ENCODE data around the gene KSR2. TPM values are rescaled to one million over a fixed set of nuclear protein-coding genes. Genes with fewer than 3 reads are reported as not detected.

KSR2 gene
- total RNA-seq, 2 donors from 2014 or later: 1.1 to 1.6 TPM

DNA sequence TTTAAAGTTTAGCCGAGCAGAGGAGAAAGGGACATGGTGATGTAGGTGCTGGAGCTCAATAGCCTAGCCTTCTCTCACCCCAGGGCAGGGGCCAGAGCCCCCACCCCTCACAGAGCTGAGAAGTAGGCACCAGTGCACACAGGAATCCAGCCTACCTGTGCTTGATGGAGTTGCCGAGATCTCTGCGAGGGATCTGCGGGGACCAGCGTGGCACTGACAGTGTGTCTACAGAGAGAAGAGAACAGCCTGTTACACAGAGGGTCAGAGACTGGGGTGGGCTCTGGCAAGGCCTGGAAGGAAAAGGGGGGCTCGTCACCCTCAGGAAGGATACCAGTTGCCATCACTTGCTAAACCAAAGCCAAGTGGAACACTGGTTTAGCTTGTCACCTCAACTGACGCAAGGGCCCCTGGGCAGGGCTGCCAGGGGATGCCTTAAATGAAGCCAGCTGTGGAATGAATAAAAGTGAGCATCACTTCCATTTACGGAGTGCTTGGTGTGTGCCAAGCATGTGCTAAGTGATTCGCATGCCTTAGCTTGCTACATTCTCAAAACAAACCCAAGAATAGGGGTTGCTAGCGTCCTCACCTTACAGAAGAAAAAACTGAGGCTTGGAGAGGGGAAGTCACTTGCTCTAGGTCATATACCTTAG is 386.5 kb downstream of the KSR2 start:
- intact Hi-C loops (cut with DNase I, micrococcal nuclease): no loop called here
- DNase-seq (no peak), ATAC-seq (no peak)

DNA sequence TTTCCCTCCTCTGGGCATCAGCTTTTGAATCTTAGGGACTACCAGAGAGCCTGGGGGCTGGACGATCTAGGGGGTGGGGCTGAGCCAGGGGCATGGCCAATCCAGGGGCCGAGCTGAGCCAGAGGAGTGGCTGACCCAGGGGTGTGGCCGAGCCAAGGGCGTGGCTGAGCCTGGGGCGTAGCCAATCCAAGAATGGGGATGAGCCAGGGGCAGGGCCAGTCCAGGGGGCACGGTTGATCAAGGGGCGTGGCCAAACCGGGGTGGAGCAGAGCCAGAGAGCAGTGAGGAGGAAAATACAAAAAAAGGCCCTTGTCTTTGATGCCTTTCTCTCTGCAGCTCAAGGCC is 388.1 kb downstream of the KSR2 start:
- intact Hi-C loops (cut with DNase I, micrococcal nuclease): no loop called here
- ATAC-seq: peak; percentile 55
- DNase-seq: peak; percentile 23 to 26

DNA sequence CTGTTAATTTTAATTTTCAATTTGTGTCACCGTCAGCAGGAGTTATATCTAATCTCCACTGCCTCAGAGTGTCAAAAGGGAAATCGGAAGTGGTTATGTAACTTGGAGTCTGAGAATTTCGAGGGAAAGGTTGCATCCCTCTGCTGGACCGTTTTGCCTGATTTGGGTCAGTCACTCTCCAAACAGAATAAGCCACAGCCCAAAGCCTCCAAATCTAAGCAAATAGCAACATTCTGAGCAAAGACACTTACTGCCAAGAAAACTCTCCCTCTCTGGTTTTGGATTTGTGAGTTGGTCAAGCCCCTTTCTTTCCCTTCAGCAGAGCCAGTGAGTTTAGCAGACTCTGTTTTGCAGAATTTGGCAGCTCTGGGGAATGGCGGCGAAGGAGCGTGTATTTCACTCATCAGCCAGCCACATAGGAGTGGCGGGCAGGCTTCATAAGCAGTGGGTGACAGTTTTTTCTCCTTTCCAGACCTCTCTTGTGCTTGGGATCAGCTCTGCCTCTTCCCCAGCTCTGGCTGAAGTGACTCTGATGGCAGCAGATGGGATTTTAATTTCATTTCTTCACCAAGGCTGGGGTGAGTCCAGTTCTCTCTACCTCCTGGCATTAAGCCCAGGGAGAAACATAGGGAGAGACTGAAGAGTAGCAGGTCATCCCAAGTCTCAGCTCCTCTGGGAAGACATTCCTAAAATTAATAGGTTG is 388.6 kb downstream of the KSR2 start:
- ATAC-seq: no peak
- no peak for DNase-seq
- intact Hi-C loops (cut with DNase I, micrococcal nuclease): no loop called here

DNA sequence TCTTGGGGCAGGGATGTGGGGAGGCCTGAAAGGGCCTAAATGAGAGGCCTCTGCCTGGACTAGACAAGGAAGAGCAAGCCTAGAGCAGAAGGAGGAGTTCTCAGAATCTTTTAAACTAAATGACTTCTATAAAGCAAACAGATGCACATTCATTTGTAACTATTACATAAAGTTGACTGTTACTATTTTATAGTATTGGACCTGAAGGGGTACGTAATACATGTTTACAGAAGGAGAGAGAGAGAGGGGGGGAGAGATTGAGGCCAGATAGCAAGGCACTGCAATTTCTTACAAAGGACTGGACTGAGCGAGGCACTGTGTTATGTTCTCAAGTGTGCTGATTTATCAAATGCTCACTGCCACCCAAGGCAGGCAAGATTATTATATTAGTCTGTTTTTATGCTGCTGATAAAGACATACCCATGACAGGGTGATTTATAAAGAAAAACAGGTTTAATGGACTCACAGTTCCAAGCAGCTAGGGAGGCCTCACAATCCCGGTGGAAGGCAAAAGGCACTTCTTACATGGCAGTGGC is 391.6 kb downstream of the KSR2 start:
- ATAC-seq (no peak), DNase-seq (no peak)
- intact Hi-C loops (cut with DNase I, micrococcal nuclease): no loop called here

DNA sequence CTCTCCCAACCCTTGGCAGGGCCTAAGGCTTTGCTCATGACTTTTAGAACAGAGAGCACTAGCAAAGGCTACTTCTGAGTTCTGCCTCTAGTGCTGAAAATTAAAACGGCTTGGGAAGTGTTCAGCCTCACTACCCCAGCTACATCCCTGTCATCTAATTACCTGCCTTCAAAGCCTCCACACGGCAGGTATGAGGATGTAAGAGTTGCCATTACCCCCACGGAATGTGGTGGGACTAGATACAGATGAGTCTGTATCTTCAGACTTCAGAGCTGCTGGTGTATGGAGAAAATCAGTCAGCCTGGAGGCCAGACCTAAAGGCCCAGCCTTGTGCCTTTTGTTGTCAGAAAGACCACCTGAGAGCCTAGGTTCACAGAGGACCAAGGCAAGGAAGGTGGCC is 392.7 kb downstream of the KSR2 start:
- ATAC-seq (no peak), DNase-seq (no peak)
- intact Hi-C loops (cut with DNase I, micrococcal nuclease): no loop called here

DNA sequence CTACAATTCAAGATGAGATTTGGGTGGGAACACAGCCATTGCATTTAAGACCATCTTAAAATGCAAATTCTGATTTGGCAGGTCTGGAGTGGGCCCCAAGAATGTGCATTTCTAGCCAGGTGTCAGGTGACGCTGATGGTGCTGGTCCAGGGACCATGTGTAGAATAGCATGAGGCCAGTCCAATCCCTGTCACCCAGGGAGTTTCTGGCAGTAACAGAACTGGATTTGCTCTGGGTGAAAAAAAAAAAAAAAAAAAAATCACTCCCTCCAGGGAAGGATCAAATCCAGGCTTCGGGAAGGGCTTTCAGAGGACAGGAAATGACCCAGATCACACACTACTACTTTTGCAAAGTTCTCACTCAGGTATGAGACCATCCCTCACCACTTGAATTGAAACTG is 394.1 kb downstream of the KSR2 start:
- ATAC-seq (no peak), DNase-seq (no peak)

DNA sequence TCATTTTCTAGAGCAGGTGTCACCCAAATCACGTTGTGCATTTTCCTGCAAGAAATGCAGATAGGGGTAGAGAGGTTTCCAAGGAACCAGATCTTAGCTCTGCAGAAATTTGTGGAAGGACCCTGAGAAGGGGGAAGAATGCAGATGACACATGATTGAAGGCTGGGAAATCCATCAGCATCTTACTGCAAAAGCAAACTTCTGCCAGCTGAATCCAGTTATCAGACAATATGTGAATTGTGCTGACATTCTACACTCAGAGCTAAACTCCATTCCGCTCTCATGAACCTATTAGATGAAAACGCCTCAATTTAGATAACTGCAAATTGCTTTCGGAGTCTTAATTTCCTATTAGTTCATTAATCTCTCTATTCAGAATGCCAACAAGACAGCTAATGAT is 396.0 kb downstream of the KSR2 start:
- DNase-seq (no peak), ATAC-seq (no peak)
- intact Hi-C loops (cut with DNase I, micrococcal nuclease): no loop called here

More for the DNA sequence above, 394.1 kb downstream of the KSR2 start:
- intact Hi-C loops (cut with DNase I, micrococcal nuclease): no loop called here

DNA sequence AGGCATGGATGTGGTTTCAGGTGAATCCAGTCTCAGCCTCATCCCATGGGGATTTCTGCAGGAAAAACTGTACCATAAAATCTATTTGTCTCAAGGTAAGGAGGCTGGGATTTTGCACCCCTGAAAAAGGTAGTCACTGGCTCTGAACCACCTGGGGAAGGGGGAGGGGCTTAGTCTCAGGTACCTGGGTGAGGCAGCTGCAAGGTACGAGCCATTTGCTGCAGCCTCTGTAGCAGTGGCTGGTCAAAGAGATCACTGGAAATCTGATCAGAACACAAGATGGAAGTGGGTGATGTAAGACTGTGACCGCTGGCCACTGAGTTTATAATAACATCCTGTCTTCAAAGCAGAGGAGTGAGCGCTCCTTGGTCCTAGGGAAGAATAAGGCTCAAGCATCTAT is 397.5 kb downstream of the KSR2 start:
- intact Hi-C loops (cut with DNase I, micrococcal nuclease): no loop called here
- ATAC-seq (no peak), DNase-seq (no peak)

DNA sequence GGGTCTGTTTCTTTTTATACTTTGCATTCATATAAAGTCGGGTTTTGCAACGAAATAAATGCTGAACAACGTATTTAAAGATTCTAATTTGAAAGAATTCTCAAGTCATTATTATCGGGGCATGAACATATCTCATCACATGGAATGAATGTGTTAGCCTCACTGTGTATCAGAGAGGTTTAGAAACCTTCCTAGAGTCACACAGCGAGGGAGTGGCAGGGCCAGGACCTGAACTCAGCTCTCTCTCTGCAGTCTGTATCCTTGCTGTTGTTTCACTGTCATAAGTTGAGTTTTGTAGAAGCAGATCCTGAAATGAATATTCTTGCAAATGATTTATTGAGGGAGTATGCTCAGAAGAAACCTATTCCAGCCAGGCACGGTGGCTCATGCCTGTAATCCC is 398.2 kb downstream of the KSR2 start:
- intact Hi-C loops (cut with DNase I, micrococcal nuclease): no loop called here
- DNase-seq (no peak), ATAC-seq (no peak)

DNA sequence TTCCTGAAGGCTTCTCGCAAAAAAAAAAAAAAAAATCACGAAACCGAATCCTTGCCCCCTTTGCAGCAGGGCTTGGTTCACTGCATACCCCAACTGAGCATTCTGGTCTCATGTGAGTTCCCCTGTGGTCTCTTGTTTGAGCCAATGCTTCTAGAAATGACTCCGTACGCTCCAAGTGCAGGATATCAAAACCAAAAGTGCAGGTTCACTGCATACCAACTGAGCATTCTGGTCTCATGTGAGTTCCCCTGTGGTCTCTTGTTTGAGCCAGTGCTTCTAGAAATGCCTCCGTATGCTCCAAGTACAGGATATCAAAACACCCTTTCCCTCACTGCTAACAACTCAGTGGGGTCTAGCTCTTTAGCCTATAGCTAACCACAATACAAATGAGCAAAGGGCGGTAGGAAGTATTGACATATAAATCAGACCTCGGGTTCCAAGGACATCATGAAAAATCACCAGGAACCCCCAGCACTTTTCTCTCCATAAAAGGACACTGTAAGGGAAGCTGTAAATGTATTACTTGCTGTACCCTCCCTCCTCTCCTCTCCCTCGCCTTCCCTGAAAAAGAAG is 401.1 kb downstream of the KSR2 start:
- ATAC-seq (no peak), DNase-seq (no peak)
- intact Hi-C loops (cut with DNase I, micrococcal nuclease): no loop called here

DNA sequence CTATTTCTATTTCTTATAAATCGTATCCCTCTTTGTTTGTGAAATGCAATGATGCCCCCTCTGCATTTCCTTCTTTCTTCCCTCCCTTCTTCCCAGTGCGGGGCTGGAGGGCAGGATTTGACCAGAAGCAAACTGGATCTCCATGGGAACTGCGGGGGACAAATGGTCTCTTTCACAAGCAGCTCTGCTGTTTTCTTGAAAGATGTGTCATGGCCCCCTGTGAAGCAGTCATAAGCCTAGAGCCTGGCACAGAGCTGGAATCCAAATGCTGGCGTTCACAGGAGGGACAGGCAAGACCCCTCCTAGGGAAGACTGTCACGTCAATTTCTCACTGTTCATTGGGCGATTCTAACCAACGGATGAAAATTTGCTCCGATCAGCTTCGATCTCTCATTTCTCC is 403.9 kb downstream of the KSR2 start:
- no peak for ATAC-seq
- no peak for DNase-seq
- intact Hi-C loops (cut with DNase I, micrococcal nuclease): no loop called here

DNA sequence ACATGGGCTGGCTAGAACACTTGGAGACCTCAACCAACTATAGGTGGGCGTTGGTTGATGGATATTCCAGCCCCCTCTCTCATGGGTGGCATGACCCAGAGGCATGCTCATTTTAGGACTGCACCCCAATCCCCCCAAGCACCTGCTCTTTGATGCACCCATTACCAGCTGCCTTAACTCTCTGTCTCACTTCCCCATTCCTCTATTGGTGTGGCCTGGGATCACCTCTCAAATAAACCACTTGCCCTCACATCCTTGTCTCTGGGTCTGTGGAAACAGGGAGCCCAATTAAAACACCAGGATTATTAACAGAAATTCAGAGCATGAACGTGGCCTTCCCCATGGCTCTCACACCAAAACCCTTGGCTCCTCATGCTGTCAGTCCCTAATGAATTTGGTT is 405.1 kb downstream of the KSR2 start:
- intact Hi-C loops (cut with DNase I, micrococcal nuclease): no loop called here
- no peak for ATAC-seq

DNA sequence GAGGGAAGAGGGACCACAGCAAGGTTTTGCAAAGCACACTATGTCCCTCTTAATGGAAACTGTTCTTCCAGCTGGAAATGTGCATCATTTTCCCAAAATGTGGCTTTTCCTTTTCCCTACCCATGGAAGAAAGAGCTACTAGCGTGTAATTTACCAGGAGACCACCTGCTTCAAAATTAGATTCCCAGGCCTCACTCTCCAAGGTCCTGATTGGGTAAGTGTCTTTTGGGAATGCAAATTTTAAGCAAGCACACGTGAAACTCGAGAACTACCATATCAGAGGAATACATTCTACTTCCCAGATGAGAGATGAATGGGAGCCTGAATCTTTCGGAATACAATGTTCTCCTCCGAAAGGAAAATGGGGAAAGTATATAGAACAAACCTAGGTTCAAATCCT is 405.8 kb downstream of the KSR2 start:
- DNase-seq (no peak), ATAC-seq (no peak)
- intact Hi-C loops (cut with DNase I, micrococcal nuclease): no loop called here

More for the DNA sequence above, 405.1 kb downstream of the KSR2 start:
- no peak for DNase-seq

DNA sequence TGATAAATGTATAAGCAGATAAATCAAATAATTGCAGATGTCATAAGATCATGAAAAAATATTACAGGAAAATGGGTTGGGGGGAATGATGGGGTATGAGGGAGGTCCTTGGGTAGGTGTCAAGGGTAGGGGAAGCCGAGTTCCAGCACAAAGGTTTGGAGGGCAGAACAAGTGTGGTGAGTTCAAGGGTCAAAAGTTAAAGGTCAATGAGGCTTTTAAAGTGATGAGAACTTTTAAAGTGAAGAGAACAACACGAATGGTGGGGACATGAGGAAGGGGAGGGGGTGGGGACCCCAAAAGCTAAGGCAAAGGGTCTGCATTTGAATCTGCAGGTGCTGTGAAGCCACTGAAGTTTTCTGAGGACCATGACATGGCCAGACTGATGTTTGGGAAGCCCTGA is 406.8 kb downstream of the KSR2 start:
- intact Hi-C loops (cut with DNase I, micrococcal nuclease): no loop called here
- no peak for ATAC-seq

DNA sequence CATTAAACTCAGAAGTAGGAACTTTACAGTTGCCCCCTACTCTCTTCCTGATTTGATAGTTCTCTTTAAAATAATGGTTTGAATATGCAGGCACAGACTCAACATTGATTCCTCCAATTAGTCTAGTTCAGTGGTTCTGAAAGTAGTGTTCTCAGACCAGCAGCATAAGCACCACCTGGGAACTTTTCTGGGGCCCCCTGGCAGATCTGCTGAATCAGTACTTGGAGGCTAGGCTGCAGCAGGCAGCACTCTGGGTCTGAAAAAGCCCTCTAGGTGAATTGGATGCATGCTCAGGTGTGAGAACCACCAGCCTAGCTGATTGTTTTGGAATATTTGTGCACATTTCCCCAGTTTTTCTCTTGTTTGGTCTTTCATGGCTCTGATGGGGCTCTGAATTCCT is 408.8 kb downstream of the KSR2 start:
- DNase-seq (no peak), ATAC-seq (no peak)
- intact Hi-C loops (cut with DNase I, micrococcal nuclease): no loop called here

More for the DNA sequence above, 406.8 kb downstream of the KSR2 start:
- DNase-seq: no peak

DNA sequence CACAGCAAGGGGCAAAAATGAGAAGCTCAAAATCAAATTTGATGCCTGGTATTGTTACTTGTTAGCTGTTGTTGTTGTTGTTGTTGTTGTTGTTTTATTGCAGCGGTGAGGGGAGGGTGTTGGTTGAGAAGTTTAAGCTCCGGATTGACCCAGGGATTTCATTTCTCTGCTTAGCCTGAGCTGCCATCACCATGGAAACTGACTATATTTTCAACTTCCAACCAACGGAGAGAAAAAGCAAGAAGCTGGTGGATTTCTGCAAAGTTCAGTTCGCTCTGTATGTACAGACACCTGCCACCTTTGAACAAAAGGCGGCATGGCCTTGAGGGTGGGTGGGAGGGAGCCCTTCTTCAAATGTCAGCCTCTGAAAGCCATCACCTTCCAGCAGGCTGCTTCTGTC is 412.9 kb downstream of the KSR2 start:
- no peak for DNase-seq
- intact Hi-C loops (cut with DNase I, micrococcal nuclease): no loop called here
- no peak for ATAC-seq

DNA sequence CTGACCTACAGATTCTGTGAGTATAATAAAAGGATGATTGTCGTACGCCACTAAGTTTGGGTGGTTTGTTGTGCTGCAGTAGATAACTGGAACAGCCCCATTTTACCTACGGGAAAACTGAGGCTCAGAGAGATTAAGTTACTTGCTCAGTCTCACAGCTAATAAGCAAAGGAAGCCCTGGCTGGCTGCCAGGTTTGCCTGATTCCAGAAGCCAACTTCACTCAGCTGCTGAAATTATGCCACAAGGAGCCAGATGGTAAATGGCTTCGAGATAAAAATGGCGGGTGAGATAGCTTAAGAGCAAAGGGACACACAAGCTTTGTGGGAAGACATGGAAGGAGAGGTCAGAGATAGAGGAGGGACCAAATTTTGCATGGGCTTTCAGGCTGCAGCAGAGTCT is 415.8 kb downstream of the KSR2 start:
- ATAC-seq (no peak), DNase-seq (peak in 1 of 2 donors; percentile 9)
- intact Hi-C loops (cut with DNase I, micrococcal nuclease): no loop called here

DNA sequence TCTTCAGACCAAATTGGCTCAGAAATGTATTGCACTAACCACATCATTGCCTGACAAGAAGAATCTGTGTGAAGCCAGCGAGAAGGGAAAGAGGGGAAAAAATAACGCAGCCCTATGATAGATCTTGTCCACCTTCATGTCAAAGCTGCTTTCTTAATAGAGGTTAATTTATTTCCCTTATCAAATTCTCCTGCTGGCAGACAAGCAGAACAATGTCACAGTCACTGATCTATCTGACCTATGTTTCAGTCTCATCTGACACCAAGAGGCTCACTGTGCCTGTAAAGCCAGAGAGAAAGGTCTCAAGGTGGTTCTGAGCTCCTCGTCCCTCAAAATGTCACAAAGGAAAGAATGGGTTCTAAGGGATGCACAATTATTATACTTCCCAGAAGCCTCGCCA is 417.1 kb downstream of the KSR2 start:
- intact Hi-C loops (cut with DNase I, micrococcal nuclease): no loop called here
- ATAC-seq: no peak
- DNase-seq: no peak

DNA sequence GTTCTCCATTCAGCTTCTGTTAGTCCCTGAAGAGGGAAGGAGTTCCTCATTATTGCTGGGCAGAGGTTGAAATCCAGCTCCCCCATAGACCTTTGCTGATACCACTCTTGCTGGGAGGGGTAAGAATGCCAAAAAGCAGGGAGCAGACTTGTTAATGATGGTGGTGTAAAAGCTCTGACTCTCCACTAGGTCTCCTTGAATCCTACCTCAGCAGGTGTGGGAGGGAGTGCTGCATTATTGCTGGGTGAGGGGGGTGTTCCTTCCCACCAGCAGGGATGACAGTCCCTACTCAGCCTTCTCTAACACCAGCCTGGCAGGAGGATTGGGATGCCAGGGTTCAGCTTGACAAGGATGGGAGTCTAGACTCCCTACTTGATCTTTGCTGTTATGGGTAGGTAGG is 421.6 kb downstream of the KSR2 start:
- ATAC-seq (no peak), DNase-seq (no peak)
- intact Hi-C loops (cut with DNase I, micrococcal nuclease): no loop called here

DNA sequence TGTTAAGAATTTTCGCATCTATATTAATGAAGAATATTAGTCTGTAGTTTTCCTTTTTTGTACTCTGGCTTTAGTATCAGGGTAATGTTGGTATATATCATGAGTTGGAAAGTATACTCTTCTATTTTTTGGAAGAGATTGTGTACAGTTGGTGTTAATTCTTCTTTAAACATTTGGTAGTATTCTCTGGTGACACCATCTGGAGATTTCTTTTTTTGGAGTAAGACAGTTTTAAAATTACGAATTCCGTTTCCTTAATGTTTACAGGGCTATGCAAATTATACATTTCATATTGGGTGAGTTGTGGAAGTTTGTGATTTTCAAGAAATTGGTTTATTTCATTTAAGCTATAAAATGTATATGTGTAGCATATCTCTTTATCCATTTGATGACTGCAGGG is 423.6 kb downstream of the KSR2 start:
- intact Hi-C loops (cut with DNase I, micrococcal nuclease): no loop called here
- DNase-seq: no peak
- no peak for ATAC-seq

Data from left colon (tissue), 2 donors.